ENCODE data around the gene NDE1.

DNA sequence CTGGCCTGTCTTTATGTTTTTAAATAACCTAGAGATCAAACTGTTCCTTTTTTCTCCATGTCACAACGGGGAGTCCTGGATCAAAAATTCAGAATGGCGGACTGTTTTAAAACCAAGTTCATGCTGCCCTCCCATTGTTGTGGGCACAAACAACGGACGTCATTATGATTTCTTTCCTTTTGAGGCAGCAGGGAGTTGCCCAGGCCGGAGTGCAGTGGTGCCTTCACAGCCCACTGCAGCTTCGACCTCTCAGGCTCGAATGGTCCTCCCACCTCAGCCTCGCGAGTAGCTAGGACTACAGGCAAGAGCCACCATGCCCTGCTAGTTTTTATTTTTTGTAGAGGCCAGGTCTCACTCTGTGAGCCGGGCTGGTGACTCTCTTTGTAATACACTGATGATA, 26.5 kb downstream of the NDE1 start:
- TF ChIP-seq, protein P1, sequence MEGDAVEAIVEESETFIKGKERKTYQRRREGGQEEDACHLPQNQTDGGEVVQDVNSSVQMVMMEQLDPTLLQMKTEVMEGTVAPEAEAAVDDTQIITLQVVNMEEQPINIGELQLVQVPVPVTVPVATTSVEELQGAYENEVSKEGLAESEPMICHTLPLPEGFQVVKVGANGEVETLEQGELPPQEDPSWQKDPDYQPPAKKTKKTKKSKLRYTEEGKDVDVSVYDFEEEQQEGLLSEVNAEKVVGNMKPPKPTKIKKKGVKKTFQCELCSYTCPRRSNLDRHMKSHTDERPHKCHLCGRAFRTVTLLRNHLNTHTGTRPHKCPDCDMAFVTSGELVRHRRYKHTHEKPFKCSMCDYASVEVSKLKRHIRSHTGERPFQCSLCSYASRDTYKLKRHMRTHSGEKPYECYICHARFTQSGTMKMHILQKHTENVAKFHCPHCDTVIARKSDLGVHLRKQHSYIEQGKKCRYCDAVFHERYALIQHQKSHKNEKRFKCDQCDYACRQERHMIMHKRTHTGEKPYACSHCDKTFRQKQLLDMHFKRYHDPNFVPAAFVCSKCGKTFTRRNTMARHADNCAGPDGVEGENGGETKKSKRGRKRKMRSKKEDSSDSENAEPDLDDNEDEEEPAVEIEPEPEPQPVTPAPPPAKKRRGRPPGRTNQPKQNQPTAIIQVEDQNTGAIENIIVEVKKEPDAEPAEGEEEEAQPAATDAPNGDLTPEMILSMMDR (conservative IDR thresholded peaks at IDR 0.05 in 1 of 2, IDR thresholded peaks at IDR 0.05 in 1 of 2; ENCODE audit: extremely low read depth in 1 of 2, insufficient read depth in 1 of 2, low read depth in 1 of 2, low read length in 2 of 2) = no peak
- no peak for TF ChIP-seq EZH2 (IDR thresholded peaks at IDR 0.05; ENCODE audit: borderline replicate concordance, low read length)

Data from mammary epithelial cell (primary cell).